GM10266 (cell line): ENCODE measurements around the gene ACTBL2.
A peak's percentile ranks its signal among the peaks of the same experiment; 100 is the strongest.

ENCODE experiments used
- DNase-seq: peaks from one replicate; pipeline ENCODE4 v3.0.0; 2012; ENCODE audit errors: extremely low spot score
- TF ChIP-seq, protein P1 (sequence below): IDR thresholded peaks from 2 replicates; pipeline ENCODE4 v1.5.1; 2012; ENCODE audit warnings: mild to moderate bottlenecking, low read depth; ENCODE audit not compliant: control insufficient read depth, insufficient read depth; ENCODE audit errors: missing control alignments

The ACTBL2 gene

DNA sequence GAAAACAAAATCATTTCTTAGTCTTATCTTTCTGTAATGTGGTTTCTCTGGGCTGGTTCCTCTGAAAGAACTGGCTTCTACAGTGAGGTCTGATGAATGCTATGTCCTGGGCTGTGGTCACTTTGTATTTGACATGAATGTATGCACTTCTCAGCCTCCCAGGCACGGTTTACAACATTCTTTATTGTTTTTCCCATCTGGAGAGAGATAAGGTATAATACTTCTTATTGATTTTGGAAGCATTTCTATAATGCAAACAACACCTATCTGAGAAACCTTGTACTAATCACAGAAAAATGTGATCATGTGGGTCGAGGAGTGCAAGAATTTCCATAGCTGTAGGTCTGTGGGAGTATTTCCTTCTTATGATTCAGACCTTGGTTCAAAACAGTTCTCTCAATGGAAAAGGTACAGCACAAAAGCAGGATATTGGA is 46.9 kb downstream of the ACTBL2 start:
- DNase-seq: no peak
- TF ChIP-seq, protein P1, sequence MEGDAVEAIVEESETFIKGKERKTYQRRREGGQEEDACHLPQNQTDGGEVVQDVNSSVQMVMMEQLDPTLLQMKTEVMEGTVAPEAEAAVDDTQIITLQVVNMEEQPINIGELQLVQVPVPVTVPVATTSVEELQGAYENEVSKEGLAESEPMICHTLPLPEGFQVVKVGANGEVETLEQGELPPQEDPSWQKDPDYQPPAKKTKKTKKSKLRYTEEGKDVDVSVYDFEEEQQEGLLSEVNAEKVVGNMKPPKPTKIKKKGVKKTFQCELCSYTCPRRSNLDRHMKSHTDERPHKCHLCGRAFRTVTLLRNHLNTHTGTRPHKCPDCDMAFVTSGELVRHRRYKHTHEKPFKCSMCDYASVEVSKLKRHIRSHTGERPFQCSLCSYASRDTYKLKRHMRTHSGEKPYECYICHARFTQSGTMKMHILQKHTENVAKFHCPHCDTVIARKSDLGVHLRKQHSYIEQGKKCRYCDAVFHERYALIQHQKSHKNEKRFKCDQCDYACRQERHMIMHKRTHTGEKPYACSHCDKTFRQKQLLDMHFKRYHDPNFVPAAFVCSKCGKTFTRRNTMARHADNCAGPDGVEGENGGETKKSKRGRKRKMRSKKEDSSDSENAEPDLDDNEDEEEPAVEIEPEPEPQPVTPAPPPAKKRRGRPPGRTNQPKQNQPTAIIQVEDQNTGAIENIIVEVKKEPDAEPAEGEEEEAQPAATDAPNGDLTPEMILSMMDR: no peak

DNA sequence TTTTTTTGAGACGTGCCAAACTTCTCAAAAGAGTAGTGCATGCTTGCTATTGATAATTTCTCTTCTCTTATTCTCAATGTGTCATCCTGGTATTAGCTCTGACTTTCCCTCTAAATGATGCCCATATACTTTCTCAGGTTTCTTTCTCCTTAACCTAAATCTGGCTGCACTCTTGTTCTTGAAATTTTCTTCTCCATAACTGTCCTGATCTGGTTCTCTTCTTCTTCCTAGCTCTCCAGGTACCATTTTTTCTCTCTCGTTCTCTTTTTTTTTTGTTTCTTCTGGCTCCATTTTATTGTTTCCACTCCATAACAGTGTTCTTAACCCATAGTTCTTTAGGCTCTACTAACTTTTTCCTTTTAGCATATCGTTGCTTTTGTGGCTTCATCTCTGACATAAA is 47.9 kb downstream of the ACTBL2 start:
- no peak for DNase-seq
- TF ChIP-seq, protein P1: no peak

DNA sequence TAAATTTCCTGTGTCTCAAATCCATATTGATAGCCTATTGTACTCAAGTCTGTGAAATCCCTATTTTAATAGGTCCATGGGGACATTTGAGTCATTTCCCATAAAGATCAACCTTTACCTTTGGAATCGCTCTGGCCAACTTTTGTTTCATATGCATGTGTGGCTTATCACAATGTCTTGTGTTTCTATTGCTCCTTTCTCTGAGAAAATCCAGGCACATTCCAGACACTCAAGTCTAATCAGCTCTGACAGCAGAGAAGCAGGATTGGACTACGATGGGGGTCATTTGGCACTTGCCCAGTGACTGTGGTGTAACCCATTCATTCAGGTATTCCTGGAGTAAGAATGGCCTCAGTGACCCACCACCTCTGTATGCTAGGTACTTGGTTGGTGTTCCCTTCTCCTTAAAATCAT is 48.4 kb downstream of the ACTBL2 start:
- TF ChIP-seq, protein P1: no peak

DNA sequence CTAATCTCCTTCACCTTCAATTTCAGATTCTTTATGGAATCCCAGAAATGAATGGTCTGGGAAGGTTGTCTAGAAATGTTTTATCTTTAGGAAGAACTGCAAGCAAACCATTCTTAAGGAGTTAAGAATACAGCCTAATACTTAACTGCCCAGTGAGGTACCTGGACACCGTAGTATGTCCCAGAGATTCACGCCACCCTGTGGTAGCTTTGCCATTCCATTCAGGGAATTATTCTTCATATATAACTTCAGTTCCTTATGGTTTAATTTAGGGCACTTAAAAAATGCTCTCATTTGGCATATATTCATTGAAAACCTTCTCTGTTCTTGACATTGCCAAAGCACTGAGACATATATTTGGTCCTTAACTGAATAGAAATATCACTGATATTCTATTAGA is 49.7 kb downstream of the ACTBL2 start:
- DNase-seq: no peak
- TF ChIP-seq, protein P1: peak; percentile 8

More for the DNA sequence above, 48.4 kb downstream of the ACTBL2 start:
- DNase-seq: no peak

DNA sequence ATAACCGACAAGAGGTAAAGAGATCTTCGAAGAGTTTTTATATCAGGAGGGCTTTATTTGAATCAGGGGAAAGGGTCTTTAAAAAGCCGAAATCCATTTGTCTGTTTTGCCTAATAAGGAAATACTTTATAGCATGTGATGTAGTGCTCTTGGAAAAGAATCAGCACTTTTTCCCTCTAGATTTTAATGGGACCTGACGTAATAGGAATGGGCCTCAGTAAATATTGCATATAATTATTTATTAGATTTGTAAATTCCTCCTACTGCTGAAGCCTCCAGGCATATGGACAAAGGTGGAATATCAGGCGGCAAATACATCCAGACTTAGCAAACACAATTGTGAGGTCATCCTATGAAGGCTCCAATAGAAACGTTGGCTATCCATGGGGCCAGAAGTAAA is 50.9 kb downstream of the ACTBL2 start:
- TF ChIP-seq, protein P1: no peak

More for the DNA sequence above, 50.9 kb downstream of the ACTBL2 start:
- DNase-seq: no peak
